GM10266 (cell line): ENCODE data around the gene MCM3AP.

Source experiments
- DNase-seq: peaks from one replicate; pipeline ENCODE4 v3.0.0; 2012; ENCODE audit errors: extremely low spot score
- TF ChIP-seq, protein P1 (sequence below): IDR thresholded peaks from 2 replicates; pipeline ENCODE4 v1.5.1; 2012; ENCODE audit warnings: mild to moderate bottlenecking, low read depth; ENCODE audit not compliant: control insufficient read depth, insufficient read depth; ENCODE audit errors: missing control alignments

MCM3AP gene

DNA sequence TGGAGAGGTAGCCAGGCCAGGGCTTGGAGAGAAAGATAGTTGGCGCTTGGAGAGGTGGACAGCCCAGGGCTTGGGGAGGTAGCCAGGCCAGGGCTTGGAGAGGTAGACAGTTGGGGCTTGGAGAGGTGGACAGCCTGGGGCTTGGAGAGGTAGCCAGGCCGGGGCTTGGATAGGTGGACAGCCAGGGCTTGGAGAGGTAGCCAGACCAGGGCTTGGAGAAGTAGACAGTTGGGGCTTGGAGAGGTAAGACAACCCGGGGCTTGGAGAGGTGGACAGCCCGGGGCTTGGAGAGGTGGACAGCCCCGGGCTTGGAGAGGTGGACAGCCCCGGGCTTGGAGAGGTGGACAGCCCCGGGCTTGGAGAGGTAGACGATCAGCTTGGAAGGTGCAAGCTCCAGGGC is 64.6 kb downstream of the MCM3AP start:
- TF ChIP-seq, protein P1, sequence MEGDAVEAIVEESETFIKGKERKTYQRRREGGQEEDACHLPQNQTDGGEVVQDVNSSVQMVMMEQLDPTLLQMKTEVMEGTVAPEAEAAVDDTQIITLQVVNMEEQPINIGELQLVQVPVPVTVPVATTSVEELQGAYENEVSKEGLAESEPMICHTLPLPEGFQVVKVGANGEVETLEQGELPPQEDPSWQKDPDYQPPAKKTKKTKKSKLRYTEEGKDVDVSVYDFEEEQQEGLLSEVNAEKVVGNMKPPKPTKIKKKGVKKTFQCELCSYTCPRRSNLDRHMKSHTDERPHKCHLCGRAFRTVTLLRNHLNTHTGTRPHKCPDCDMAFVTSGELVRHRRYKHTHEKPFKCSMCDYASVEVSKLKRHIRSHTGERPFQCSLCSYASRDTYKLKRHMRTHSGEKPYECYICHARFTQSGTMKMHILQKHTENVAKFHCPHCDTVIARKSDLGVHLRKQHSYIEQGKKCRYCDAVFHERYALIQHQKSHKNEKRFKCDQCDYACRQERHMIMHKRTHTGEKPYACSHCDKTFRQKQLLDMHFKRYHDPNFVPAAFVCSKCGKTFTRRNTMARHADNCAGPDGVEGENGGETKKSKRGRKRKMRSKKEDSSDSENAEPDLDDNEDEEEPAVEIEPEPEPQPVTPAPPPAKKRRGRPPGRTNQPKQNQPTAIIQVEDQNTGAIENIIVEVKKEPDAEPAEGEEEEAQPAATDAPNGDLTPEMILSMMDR: no peak
- DNase-seq: no peak

- DNase-seq: no peak
- TF ChIP-seq, protein P1: no peak
Measured at GRCh38 chr21:46220275-46220810, 65.1 kb downstream of the MCM3AP start.

GRCh38 chr21:46219591-46220239 is 65.7 kb downstream of the MCM3AP start:
- TF ChIP-seq, protein P1: no peak
- no peak for DNase-seq

GRCh38 chr21:46218906-46219590 is 66.4 kb downstream of the MCM3AP start:
- TF ChIP-seq, protein P1: no peak
- DNase-seq: no peak

DNA sequence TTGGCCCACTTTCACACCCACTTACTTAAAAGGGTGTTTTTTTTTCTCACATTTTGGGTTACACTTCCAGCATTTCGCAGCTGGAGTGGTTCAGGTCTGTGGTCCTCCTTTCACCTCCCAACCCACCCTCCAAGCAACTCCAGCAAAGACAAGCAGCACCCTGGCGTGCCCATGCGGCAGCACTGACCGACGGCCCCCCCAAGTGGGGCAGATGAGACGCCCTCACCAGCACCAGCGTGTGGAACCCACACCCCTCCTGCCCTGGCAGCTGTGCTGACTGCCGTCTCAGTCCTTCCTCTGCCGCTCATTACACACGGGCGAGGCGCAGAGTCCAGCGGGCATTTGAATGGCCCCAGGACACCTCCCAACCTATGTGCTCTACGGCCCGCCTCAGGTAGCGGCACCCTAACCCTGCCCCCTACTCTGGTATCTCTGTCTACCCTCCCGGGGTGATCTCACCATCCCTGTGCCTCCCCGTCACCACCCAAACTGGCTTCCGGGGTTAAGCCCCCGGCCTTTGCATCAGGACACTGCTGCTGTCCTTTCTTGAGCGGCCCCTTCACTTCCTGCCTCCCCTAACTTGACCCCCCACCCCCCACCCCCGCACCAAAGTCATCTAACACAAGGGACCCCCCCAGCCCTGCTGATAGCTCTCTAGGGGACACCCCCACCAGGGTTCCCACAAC is 67.8 kb downstream of the MCM3AP start:
- TF ChIP-seq, protein P1: no peak
- no peak for DNase-seq

- no peak for DNase-seq
- TF ChIP-seq, protein P1: no peak
Measured at GRCh38 chr21:46216132-46216747, 69.2 kb downstream of the MCM3AP start.
